ENCODE data around the gene B3GALNT2. TPM values are rescaled to one million over a fixed set of nuclear protein-coding genes. Genes with fewer than 3 reads are reported as not detected.
"Not testable (repeated sequence)": the region's sequence is repeated elsewhere in the genome, so short reads cannot be mapped to it uniquely, and the experiment has no call there.

The B3GALNT2 gene
- total RNA-seq, result 10 to 100 TPM; 63.3 to 73.1 (median 70.6) TPM

- no peaks in the 10 kb centered on the region for H3K36me3 ChIP-seq
- TF ChIP-seq, protein P1, sequence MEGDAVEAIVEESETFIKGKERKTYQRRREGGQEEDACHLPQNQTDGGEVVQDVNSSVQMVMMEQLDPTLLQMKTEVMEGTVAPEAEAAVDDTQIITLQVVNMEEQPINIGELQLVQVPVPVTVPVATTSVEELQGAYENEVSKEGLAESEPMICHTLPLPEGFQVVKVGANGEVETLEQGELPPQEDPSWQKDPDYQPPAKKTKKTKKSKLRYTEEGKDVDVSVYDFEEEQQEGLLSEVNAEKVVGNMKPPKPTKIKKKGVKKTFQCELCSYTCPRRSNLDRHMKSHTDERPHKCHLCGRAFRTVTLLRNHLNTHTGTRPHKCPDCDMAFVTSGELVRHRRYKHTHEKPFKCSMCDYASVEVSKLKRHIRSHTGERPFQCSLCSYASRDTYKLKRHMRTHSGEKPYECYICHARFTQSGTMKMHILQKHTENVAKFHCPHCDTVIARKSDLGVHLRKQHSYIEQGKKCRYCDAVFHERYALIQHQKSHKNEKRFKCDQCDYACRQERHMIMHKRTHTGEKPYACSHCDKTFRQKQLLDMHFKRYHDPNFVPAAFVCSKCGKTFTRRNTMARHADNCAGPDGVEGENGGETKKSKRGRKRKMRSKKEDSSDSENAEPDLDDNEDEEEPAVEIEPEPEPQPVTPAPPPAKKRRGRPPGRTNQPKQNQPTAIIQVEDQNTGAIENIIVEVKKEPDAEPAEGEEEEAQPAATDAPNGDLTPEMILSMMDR (IDR thresholded peaks at IDR 0.05), result no peak
- TF ChIP-seq EP300 (IDR thresholded peaks at IDR 0.05) (no peak), POLR2AphosphoS5 (IDR thresholded peaks at IDR 0.05) (peak; percentile 83), POLR2A (IDR thresholded peaks at IDR 0.05) (peak; percentile 93)
- no CpG with 5 or more reads among the region's 48 CpGs for WGBS, 2 donors (ENCODE audit: low coverage in 1 of 2)
- H3K4me1 ChIP-seq, result peaks cover 0 to 50% (median 0%) of the 10 kb centered on the region in 3 donors
- ATAC-seq, result peak; percentile 54
- H3K9me3 ChIP-seq, result no peaks in the 10 kb centered on the region
- peak within 1 kb of the TSS; percentile 84 to 97 for H3K4me3 ChIP-seq
- H3K27ac ChIP-seq, result peak within 1 kb of the TSS; percentile 99 to 100 (median 100)
- H3K27me3 ChIP-seq, result no peaks in the 10 kb centered on the region
Measured at GRCh38 chr1:235504122-235504493, at the start of gene B3GALNT2. TSS of gene B3GALNT2 (minus strand) at chr1:235504452. CDS start at chr1:235504252, 200 bp downstream.

DNA sequence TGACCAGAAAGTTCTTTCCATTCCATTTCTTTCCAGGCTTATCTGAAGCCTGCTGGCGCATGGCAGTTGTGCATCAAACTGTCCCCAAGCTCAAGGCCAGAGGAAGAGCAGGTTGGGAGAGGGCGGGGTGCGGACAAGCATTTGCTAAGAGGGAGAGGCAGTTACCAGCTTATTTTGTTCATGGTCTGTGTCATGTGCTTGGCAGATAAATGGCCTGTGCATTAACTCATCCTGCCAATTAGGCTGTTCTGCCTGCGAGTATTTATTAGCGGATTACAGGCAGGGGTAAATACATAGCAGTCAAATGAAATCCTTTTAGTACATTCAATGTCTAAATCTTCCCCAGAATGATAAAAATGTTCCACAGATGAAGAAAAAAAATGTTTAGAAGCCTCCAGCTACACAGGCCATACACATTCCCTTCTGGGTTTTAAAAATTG, 48.9 kb upstream of the B3GALNT2 start:
- Histone ChIP-seq H3K36me3 (no peaks in the 10 kb centered on the region), H3K9me3 (no peaks in the 10 kb centered on the region), H3K27ac (no peak overlapping the region), H3K4me1 (no peaks in the 10 kb centered on the region), H3K4me3 (no peak overlapping the region), H3K27me3 (no peaks in the 10 kb centered on the region)
- TF ChIP-seq, protein P1 (IDR thresholded peaks at IDR 0.05), result no peak
- TF ChIP-seq POLR2A (IDR thresholded peaks at IDR 0.05), result no peak
- ATAC-seq, result no peak
- 56 to 70% methylated on average over 2 of the region's 5 CpGs for WGBS, 2 donors (ENCODE audit: low coverage in 1 of 2)

DNA sequence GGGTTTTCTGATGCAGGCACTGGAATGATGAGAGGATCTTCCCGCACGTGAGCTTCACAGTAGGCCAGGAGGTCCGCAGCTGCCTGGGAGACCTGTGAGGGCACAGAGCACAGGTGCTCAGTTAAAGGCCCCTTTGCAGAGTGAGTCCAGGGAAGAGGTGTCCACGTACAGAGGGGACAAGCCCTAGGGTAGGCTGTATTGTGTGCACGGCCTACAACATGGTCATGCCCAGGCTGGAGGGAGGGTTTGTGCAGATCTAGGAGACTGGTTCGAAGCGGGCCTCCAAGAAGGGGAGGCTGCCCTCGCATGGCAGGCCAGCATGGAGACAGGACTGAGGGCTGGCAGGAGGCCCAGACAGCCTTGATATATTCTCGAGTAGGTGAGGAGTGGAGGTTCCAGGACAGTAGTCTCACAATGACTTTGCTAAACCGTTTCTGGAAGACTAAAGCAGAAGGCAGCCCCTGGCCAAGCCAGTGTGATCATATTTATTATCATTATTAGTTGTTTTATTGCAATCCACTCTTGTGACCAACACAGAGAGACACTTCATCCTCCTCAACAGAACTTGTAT, 48.0 kb upstream of the B3GALNT2 start:
- no peaks in the 10 kb centered on the region for H3K36me3 ChIP-seq

GRCh38 chr1:235549351-235550139, 45.3 kb upstream of the B3GALNT2 start:
- WGBS, 2 donors (ENCODE audit: low coverage in 1 of 2), result 72 to 83% methylated on average over 10 to 13 of the region's 13 CpGs
- H3K27me3 ChIP-seq, result peaks cover 11% of the 10 kb centered on the region
- no peak for ATAC-seq
- no peak overlapping the region for H3K27ac ChIP-seq
- no peaks in the 10 kb centered on the region for H3K9me3 ChIP-seq
- TF ChIP-seq POLR2AphosphoS5 (IDR thresholded peaks at IDR 0.05), result no peak
- TF ChIP-seq EP300 (IDR thresholded peaks at IDR 0.05), result no peak
- TF ChIP-seq POLR2A (IDR thresholded peaks at IDR 0.05), result no peak
- TF ChIP-seq, protein P1 (IDR thresholded peaks at IDR 0.05), result no peak
- H3K4me3 ChIP-seq, result no peak overlapping the region
- H3K4me1 ChIP-seq, result no peaks in the 10 kb centered on the region
- H3K36me3 ChIP-seq, result no peaks in the 10 kb centered on the region

More for the DNA sequence above, 48.0 kb upstream of the B3GALNT2 start:
- Histone ChIP-seq H3K9me3 (no peaks in the 10 kb centered on the region), H3K4me3 (no peak overlapping the region), H3K27me3 (peaks cover under 1% of the 10 kb centered on the region), H3K27ac (no peak overlapping the region), H3K4me1 (no peaks in the 10 kb centered on the region)
- TF ChIP-seq, protein P1 (IDR thresholded peaks at IDR 0.05), result no peak
- no peak for TF ChIP-seq POLR2AphosphoS5 (IDR thresholded peaks at IDR 0.05)
- TF ChIP-seq POLR2A (IDR thresholded peaks at IDR 0.05), result no peak
- TF ChIP-seq EP300 (IDR thresholded peaks at IDR 0.05), result no peak
- peak; percentile 10 for ATAC-seq
- WGBS, 2 donors (ENCODE audit: low coverage in 1 of 2), result 70% methylated on average over 2 to 9 of the region's 10 CpGs

- not testable (repeated sequence) for H3K4me3 ChIP-seq, H3K4me1 ChIP-seq, H3K27ac ChIP-seq, H3K9me3 ChIP-seq, H3K36me3 ChIP-seq, ATAC-seq
- WGBS, 2 donors (ENCODE audit: low coverage in 1 of 2), result 44 to 56% methylated on average over 5 to 7 of the region's 10 CpGs
- H3K27me3 ChIP-seq, result peaks cover 15% of the 10 kb centered on the region
Measured at GRCh38 chr1:235546369-235547155, 42.3 kb upstream of the B3GALNT2 start.

Data from gastroesophageal sphincter (tissue), 4 donors.